NOMO-1 (cell line): ENCODE results near the gene EEF1AKMT3.
A peak's percentile ranks its signal among the peaks of the same experiment; 100 is the strongest.
"Not testable (repeated sequence)": the region's sequence is repeated elsewhere in the genome, so short reads cannot be mapped to it uniquely, and the experiment has no call there.

ENCODE experiments used
- DNase-seq, 2 experiments: peaks; one replicate each; lab custom pipeline; 2025; ENCODE audit not compliant: unreplicated experiment in 2 of 2; lab: John Stamatoyannopoulos, UW

The EEF1AKMT3 gene

GRCh38 chr12:57815177-57816000 lies 43.0 kb downstream of the EEF1AKMT3 start:
- DNase-seq, result no peak

DNA sequence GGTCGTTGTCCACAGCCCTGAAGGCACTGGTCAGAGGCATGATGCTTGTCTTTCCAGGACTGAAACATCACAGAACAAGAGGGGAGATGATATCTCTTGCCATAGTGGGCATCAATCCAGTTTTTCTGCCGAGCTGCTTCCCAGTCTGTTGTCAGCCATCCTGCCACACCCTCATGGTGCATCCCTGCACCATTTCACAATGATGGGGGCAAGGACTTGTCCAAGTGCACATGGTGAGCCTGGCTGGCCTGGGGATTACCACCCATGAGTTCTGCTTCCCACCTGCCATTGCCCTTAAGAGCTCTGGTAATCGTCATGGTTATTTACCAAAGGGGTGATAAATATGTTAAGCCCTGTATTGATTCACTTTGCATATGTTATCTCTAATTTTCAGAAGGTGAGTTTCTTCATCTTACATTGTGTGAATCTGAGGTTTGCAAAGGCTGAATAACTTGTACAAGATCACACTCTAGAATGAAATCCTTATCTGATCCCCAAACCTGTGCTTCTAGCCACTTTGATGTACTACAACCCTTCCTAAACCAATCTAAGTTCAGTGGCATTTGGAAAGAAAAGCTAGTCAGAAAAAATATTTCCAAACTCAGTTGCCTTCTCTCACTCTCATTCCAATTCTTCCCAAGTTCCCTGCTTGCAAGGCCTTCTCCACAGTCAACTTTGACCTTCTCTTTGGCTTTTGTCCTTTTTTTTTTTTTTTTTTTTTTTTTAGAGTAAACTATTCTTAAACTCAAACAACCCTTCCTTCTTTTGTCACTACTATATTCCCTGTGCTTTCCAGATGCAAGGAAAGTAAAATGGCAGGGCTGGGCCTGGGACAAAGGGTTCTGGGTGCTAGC lies 43.8 kb downstream of the EEF1AKMT3 start:
- no peak for DNase-seq

- DNase-seq, result peak; percentile 51 to 76
Measured at GRCh38 chr12:57816855-57817151, 44.4 kb downstream of the EEF1AKMT3 start.

DNA sequence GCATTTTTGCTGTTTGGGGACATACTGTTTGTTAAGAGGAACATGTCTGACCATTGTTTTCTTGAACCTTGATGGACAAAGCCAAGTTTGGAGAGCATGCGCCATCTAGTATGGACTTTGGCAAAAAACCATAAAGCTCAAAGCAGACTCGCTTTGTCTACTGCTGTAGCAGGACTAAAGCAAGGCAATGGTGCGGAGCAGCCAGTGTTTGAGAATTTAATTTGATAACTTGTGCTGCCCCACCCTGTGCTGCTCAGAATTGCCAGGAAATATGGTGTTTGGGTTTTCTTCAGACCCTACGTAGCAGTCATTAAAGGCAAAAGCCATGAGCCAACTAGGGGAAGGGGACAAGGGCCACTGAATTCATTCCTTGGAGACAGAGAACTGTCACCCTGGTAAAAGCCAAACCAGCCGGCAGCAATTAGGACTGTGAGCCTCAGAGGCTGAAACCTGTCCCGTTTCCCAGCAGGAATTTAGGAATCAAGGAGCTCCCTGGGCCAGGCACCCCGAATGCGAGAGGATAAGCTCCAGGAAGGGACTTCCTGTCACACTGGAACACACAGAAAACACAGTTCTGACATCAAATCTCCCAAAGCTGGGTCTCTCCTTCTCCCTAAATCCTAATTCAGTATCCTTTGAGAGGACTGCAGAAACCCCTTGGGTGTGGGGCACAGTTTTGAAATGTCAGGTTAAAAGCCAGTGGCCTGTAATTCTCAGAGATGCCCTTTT lies 45.0 kb downstream of the EEF1AKMT3 start:
- DNase-seq, result no peak

- DNase-seq, result not testable (repeated sequence)
Measured at GRCh38 chr12:57817990-57818331, 45.5 kb downstream of the EEF1AKMT3 start.

DNA sequence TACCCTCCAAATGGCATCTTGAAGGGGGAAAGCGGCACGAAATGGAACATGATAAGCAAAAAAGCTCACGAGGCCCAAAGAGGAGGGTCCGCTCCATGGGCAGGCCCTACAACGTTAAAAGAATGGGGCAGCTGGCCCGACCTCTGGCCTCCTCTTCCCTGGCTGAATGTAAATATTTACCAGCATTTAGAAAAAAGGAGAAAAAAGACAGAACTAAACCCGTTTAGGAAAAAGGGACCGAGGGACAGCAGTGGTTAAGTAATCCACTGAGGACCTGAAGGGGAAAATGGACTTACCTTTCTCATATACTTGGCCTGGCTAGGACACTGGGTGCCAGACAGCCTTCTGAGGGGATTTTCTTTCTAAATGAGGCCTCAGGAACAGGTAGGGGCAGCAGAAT lies 47.7 kb downstream of the EEF1AKMT3 start:
- not testable (repeated sequence) for DNase-seq

DNA sequence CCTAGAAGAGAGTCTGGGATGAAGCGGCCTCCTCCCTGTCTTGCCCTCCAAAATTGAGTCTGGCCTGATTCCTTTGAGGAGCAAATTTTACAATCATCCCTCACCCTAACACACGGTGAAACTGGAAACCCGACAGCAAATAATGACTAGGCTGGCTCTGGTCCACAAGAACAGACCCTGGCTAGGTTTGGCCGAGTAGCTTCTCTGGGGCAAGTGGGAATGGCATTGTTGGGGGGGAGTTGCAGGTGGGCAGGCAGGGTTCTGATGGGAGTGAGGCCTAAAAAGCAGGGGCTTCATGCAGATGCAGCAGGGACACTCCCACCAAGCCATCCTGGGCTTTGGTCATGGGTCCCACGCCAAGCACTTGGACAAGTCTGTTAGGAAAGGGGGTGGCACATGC lies 48.6 kb downstream of the EEF1AKMT3 start:
- not testable (repeated sequence) for DNase-seq

- DNase-seq, result no peak
Measured at GRCh38 chr12:57821474-57822214, 49.2 kb downstream of the EEF1AKMT3 start.

DNA sequence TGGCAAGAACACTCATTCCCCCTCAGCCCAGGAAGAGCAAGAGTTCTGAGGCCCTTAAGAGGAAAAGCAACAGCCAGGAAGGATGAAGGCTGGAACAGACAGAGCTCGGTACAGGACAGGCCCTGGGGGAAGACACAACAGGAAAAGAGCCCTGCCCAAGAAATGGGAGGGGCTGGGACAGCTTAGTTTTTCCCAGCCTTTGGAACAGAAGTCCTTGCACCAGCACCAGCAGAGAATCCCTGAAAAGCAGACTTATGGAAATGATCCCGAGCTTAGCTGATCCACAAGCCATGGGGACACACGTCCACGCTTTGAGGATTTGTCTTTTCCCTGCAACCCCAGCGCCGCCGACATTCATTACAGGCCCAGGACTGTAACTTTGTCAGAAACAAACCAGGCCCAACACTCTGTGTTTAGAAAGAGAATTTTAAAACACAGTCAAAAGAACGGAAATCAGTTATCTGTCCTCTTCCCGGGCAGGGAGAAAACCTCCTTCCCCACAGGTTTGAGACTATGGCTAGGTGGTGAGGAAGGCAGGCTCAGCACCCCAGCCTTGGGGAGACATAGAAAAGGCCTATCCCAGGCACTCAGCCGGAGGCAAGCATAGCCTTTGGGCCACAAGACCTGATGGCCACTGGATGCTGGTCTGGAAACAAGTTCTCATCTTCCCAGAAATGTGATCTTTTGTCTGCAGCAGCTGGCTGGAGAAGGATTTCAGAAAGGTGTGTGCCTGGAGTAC lies 50.1 kb downstream of the EEF1AKMT3 start:
- DNase-seq, result no peak

GRCh38 chr12:57823131-57823907 lies 50.9 kb downstream of the EEF1AKMT3 start:
- no peak for DNase-seq

DNA sequence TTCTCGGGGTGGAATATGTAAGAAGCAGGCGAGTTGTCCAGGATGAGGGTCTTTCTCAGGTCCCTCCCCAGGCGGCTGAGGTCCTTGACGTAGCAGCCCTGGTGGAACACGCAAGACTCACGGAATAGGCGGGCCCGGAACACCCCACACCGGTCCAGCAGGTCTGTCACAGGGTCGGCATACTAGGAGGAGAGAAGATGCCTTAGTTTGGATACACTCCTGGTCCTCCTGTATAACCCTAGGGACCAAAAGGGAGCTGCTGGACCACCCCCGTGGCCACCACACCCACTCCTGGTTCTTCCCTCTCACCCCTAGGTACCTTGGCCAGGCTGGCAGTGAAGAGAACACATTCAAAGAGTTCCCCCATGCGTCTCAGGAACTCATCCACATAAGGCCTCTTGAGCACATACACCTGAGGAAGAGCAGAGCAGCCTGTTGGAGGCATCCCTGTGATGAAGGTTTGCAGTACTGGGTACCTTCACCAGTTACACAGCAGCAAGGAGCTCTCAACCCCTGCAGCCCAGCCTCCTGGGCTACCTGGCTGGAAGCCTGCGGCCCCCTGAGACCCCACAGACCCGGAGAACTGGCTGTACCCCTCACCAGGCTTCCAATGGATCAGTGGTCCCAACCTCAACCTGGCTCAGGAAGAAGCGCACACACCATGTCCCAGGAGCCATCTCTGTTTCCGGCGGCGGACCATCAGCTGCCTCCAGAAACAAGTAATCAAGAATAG lies 51.7 kb downstream of the EEF1AKMT3 start:
- DNase-seq, result no peak

DNA sequence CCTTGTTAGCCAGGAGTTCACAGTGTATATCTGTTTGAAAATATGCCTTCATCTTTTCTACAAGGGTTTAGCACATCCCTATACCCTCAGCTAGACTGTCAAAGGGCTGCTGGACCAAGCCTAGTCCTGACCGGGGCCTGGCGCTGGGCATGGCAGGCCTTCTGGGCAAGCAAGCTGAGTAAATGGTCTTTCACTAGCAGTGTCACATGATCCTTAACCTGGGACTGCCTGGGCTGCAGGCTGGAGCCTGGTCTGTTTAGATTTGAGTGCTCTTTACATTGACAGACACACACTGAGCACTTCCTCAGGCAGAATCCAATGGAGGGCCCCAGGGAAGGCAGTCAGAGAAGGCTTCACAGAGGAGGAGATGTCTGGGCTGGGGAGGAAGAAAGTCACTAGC lies 53.0 kb downstream of the EEF1AKMT3 start:
- no peak for DNase-seq

DNA sequence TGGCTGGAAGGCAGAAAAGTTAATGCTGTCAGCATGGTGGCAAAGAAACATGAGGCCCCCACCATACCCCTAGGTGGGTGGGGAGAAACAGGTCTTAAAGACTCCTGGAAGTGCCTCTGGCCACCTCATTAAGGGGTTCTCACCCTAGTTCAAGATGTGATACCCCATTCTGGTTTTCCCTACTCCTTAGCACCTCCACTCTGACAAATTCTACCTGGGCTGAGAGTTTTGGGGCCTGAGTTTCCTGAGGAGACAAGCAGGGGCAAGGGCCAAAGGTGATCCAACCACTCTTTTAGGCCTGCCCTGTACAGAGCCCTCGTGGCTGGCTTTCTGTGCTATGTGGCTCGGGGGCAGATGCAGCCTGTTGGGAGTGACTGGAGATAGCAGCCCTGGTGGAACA lies 54.0 kb downstream of the EEF1AKMT3 start:
- DNase-seq, result no peak

GRCh38 chr12:57826966-57827365 lies 54.6 kb downstream of the EEF1AKMT3 start:
- no peak for DNase-seq

- DNase-seq, result no peak
Measured at GRCh38 chr12:57829025-57829777, 56.8 kb downstream of the EEF1AKMT3 start.

- DNase-seq, result no peak
Measured at GRCh38 chr12:57830393-57830792, 58.0 kb downstream of the EEF1AKMT3 start.
